DOHH2 (cell line): ENCODE measurements around the gene SLC15A5.

Source experiments
- H3F3A ChIP-seq: fragments of 200-600 bp; sonication (generic), shearing (Covaris generic); 2 replicates; pipeline ENCODE4 v1.6.0; 2016; ENCODE audit warnings: antibody characterized with exemption, mild to moderate bottlenecking; ENCODE audit not compliant: control insufficient read depth, insufficient read depth
- H3K27ac ChIP-seq: fragments of 200-600 bp; sonication (generic); 2 replicates; pipeline ENCODE4 v1.5.1; 2014; ENCODE audit warnings: low read depth, mild to moderate bottlenecking, low read length, moderate library complexity
- H3K27me3 ChIP-seq: fragments of 200-600 bp; sonication (generic); 2 replicates; pipeline ENCODE4 v1.6.1; 2014; ENCODE audit warnings: mild to moderate bottlenecking, low read length, mixed read lengths; ENCODE audit not compliant: control insufficient read depth
- H3K36me3 ChIP-seq: fragments of 200-600 bp; sonication (generic); 2 replicates; pipeline ENCODE4 v1.6.1; 2014; ENCODE audit warnings: mild to moderate bottlenecking, low read length, moderate library complexity, mixed read lengths; ENCODE audit not compliant: control insufficient read depth
- H3K4me1 ChIP-seq: fragments of 200-600 bp; sonication (generic); 2 replicates; pipeline ENCODE4 v1.6.1; 2014; ENCODE audit warnings: mild to moderate bottlenecking, low read length, mixed read lengths; ENCODE audit not compliant: control insufficient read depth
- H3K4me2 ChIP-seq: fragments of 200-600 bp; sonication (generic); 2 replicates; pipeline ENCODE4 v1.6.0; 2014; ENCODE audit warnings: mild to moderate bottlenecking, low read length, moderate library complexity
- H3K4me3 ChIP-seq: fragments of 200-600 bp; sonication (generic); 2 replicates; pipeline ENCODE4 v1.5.1; 2014; ENCODE audit warnings: mild to moderate bottlenecking, low read length, mixed read lengths
- H3K79me2 ChIP-seq: fragments of 200-600 bp; sonication (generic); 2 replicates; pipeline ENCODE4 v1.6.1; 2014; ENCODE audit warnings: mild to moderate bottlenecking, low read length, mixed read lengths; ENCODE audit not compliant: control insufficient read depth
- H3K9me2 ChIP-seq: fragments of 200-600 bp; sonication (generic); replicated peaks from 2 replicates; pipeline ENCODE4 v1.6.1; 2014; ENCODE audit warnings: mild to moderate bottlenecking, low read length, mixed read lengths; ENCODE audit not compliant: control insufficient read depth
- H3K9me3 ChIP-seq: fragments of 200-600 bp; sonication (generic); 2 replicates; pipeline ENCODE4 v1.6.1; 2014; ENCODE audit warnings: antibody characterized with exemption, low read length, mixed read lengths; ENCODE audit not compliant: control insufficient read depth, insufficient read depth
- H4K20me1 ChIP-seq: fragments of 200-600 bp; sonication (generic); 2 replicates; pipeline ENCODE4 v1.6.0; 2014; ENCODE audit warnings: low read depth, mild to moderate bottlenecking, antibody characterized with exemption, low read length, moderate library complexity; ENCODE audit not compliant: control insufficient read depth, insufficient read depth
- CTCF ChIP-seq: fragments of 200-600 bp; sonication (generic); IDR thresholded peaks from one replicate; pipeline ENCODE4 v1.5.1; 2014; ENCODE audit warnings: antibody characterized with exemption, mild to moderate bottlenecking, low read depth, low read length; ENCODE audit not compliant: poor library complexity, severe bottlenecking
- EZH2phosphoT487 ChIP-seq: fragments of 200-600 bp; sonication (generic); IDR thresholded peaks from 2 replicates; pipeline ENCODE4 v1.6.1; 2017; ENCODE audit warnings: borderline replicate concordance, mild to moderate bottlenecking, antibody characterized with exemption, low read length, moderate library complexity, mixed read lengths

Gene SLC15A5

GRCh38 chr12:16282081-16282480, 4.6 kb upstream of the SLC15A5 start:
- Histone ChIP-seq H3K9me2 (no peaks in the 10 kb centered on the region), H3K79me2 (no peaks in the 10 kb centered on the region), H4K20me1 (no peaks in the 10 kb centered on the region), H3K4me3 (no peak overlapping the region), H3K4me1 (no peaks in the 10 kb centered on the region), H3K4me2 (no peak overlapping the region), H3K27ac (no peak overlapping the region), H3K9me3 (no peaks in the 10 kb centered on the region), H3F3A (no peaks in the 10 kb centered on the region), H3K27me3 (no peaks in the 10 kb centered on the region), H3K36me3 (no peaks in the 10 kb centered on the region)
- no peak for TF ChIP-seq CTCF
- TF ChIP-seq EZH2phosphoT487 = no peak

GRCh38 chr12:16281157-16281556, 3.7 kb upstream of the SLC15A5 start:
- no peak overlapping the region for H3K4me2 ChIP-seq
- H3K79me2 ChIP-seq = no peaks in the 10 kb centered on the region
- no peaks in the 10 kb centered on the region for H3K9me2 ChIP-seq
- H3K27ac ChIP-seq = no peak overlapping the region
- no peaks in the 10 kb centered on the region for H3K27me3 ChIP-seq
- no peaks in the 10 kb centered on the region for H3K4me1 ChIP-seq
- H3K36me3 ChIP-seq = no peaks in the 10 kb centered on the region
- H3K9me3 ChIP-seq = no peaks in the 10 kb centered on the region
- H3F3A ChIP-seq = no peaks in the 10 kb centered on the region
- no peaks in the 10 kb centered on the region for H4K20me1 ChIP-seq
- no peak overlapping the region for H3K4me3 ChIP-seq
- TF ChIP-seq CTCF (no peak), EZH2phosphoT487 (no peak)

- no peaks in the 10 kb centered on the region for H4K20me1 ChIP-seq
- H3K27ac ChIP-seq = no peak overlapping the region
- no peaks in the 10 kb centered on the region for H3K79me2 ChIP-seq
- no peak overlapping the region for H3K4me2 ChIP-seq
- H3K36me3 ChIP-seq = no peaks in the 10 kb centered on the region
- H3K9me2 ChIP-seq = no peaks in the 10 kb centered on the region
- H3K9me3 ChIP-seq = no peaks in the 10 kb centered on the region
- H3K27me3 ChIP-seq = no peaks in the 10 kb centered on the region
- H3F3A ChIP-seq = no peaks in the 10 kb centered on the region
- no peak overlapping the region for H3K4me3 ChIP-seq
- TF ChIP-seq CTCF = no peak
- no peak for TF ChIP-seq EZH2phosphoT487
- no peaks in the 10 kb centered on the region for H3K4me1 ChIP-seq
These were observed 5.3 kb downstream of the SLC15A5 start for GRCh38 chr12:16272222-16272621.

- Histone ChIP-seq H3K4me2 (no peak overlapping the region), H3K27ac (no peak overlapping the region), H3K4me1 (no peaks in the 10 kb centered on the region), H3K27me3 (no peaks in the 10 kb centered on the region), H3K9me2 (no peaks in the 10 kb centered on the region), H3K79me2 (no peaks in the 10 kb centered on the region), H3K9me3 (no peaks in the 10 kb centered on the region), H4K20me1 (no peaks in the 10 kb centered on the region), H3K36me3 (no peaks in the 10 kb centered on the region), H3F3A (no peaks in the 10 kb centered on the region), H3K4me3 (no peak overlapping the region)
- TF ChIP-seq EZH2phosphoT487 (no peak), CTCF (no peak)
These were observed 6.4 kb downstream of the SLC15A5 start for GRCh38 chr12:16271062-16271461.
